Chondrocyte (in vitro differentiated cells): Measurements from ENCODE around the gene LRMDA. TPM values are rescaled to one million over a fixed set of nuclear protein-coding genes. Genes with fewer than 3 reads are reported as not detected.

Experiments used
- DNase-seq: peaks from one replicate; pipeline ENCODE4 v3.0.0; 2021; ENCODE audit warnings: mixed read lengths, low spot score
- H3K27ac Mint-ChIP-seq: one replicate; pipeline ENCODE4 v1.8.0; 2021; ENCODE audit warnings: mild to moderate bottlenecking, moderate library complexity, mixed read lengths; ENCODE audit not compliant: unreplicated experiment
- H3K27me3 Mint-ChIP-seq: 2 replicates; pipeline ENCODE4 v1.8.0; 2021; ENCODE audit warnings: low read depth, mixed read lengths
- H3K36me3 Mint-ChIP-seq: 2 replicates; pipeline ENCODE4 v1.8.0; 2021; ENCODE audit warnings: low read depth, mixed read lengths
- H3K4me1 Mint-ChIP-seq: 2 replicates; pipeline ENCODE4 v1.8.0; 2021; ENCODE audit warnings: low read depth, mild to moderate bottlenecking, mixed read lengths
- H3K4me3 Mint-ChIP-seq: one replicate; pipeline ENCODE4 v1.8.0; 2021; ENCODE audit warnings: mild to moderate bottlenecking, moderate library complexity, mixed read lengths; ENCODE audit not compliant: unreplicated experiment
- H3K9me3 Mint-ChIP-seq: 2 replicates; pipeline ENCODE4 v1.8.0; 2021; ENCODE audit warnings: low read depth, mixed read lengths
- CTCF ChIP-seq: fragments of 200-600 bp; sonication (generic); IDR thresholded peaks from 2 replicates; pipeline ENCODE4 v1.5.0; 2021; ENCODE audit warnings: antibody characterized with exemption, mild to moderate bottlenecking, moderate library complexity
- total RNA-seq: library from RNA; stranded (reverse); gene quantifications from 3 replicates; pipeline ENCODE4 v1.2.1, GENCODE V29; 2021

Gene LRMDA
- total RNA-seq, 1 donor from 2014 or later = 2.8 TPM

DNA sequence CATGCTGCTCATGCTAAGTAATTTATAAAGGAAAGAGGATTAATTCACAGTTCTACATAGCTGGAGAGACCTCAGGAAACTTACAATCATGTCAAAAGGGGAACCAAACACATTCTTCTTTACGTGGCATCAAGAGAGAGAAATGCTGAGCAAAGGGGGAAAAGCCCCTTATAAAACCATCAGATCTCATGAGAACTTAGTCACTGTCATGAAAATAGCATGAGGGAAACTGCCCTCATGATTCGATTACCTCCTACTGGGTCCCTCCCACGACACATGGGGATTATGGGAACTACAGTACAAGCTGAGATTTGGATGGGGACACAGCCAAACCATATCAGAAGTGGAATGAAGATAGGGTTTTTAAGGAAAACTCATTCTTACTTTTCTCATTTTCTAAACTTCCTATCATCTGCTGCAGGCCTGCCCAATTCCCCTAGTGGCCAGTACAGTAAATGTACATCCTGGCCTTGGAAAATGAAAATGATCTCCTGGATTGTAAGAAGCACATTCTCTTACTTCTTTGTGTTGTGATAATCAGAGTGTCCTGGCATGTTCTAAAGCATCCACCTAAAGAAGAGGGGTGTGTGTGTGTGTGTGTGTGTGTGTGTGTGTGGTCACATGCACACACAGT is 421.5 kb downstream of the LRMDA start:
- Mint-ChIP-seq H3K27me3 (peaks cover 4% of the 10 kb centered on the region), H3K9me3 (peaks cover 2% of the 10 kb centered on the region), H3K4me1 (no peaks in the 10 kb centered on the region), H3K4me3 (no peak overlapping the region), H3K27ac (no peak overlapping the region), H3K36me3 (no peaks in the 10 kb centered on the region)
- DNase-seq = no peak
- TF ChIP-seq CTCF = peak; percentile 63

- Mint-ChIP-seq H3K36me3 (no peaks in the 10 kb centered on the region), H3K4me1 (no peaks in the 10 kb centered on the region), H3K27me3 (peaks cover 2% of the 10 kb centered on the region), H3K27ac (no peak overlapping the region), H3K4me3 (no peak overlapping the region), H3K9me3 (peaks cover 2% of the 10 kb centered on the region)
- no peak for TF ChIP-seq CTCF
- DNase-seq = no peak
Observed at GRCh38 chr10:75857269-75857846, 425.9 kb downstream of the LRMDA start.

GRCh38 chr10:75857896-75858295 is 426.5 kb downstream of the LRMDA start:
- H3K27me3 Mint-ChIP-seq = peaks cover 2% of the 10 kb centered on the region
- TF ChIP-seq CTCF = no peak
- no peaks in the 10 kb centered on the region for H3K36me3 Mint-ChIP-seq
- H3K4me3 Mint-ChIP-seq = no peak overlapping the region
- H3K27ac Mint-ChIP-seq = no peak overlapping the region
- peaks cover 2% of the 10 kb centered on the region for H3K9me3 Mint-ChIP-seq
- DNase-seq = no peak
- H3K4me1 Mint-ChIP-seq = no peaks in the 10 kb centered on the region

DNA sequence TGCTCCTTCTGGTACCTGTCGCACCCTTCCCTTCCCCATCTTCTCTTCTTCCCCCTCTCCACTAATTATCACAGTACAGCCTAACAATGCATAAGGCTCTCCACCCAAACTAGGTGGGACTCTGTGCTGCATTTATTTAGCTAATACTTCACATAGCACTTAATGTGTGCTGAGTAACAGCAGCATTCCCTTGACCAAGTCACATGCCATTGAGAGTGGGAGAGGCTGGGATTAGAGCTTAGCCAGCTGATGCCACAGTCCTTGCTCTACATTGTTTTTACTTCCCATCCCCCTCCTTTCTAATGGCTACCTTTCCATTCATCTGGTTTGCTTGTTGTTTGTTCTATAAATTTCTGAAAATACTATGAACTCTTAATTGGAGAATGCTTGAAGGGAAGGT is 426.9 kb downstream of the LRMDA start:
- no peak overlapping the region for H3K27ac Mint-ChIP-seq
- H3K9me3 Mint-ChIP-seq = peaks cover 2% of the 10 kb centered on the region
- no peak for DNase-seq
- H3K27me3 Mint-ChIP-seq = peaks cover 2% of the 10 kb centered on the region
- H3K4me3 Mint-ChIP-seq = no peak overlapping the region
- no peak for TF ChIP-seq CTCF
- no peaks in the 10 kb centered on the region for H3K4me1 Mint-ChIP-seq
- no peaks in the 10 kb centered on the region for H3K36me3 Mint-ChIP-seq

- no peak overlapping the region for H3K4me3 Mint-ChIP-seq
- H3K27me3 Mint-ChIP-seq = peaks cover 2% of the 10 kb centered on the region
- H3K4me1 Mint-ChIP-seq = no peaks in the 10 kb centered on the region
- TF ChIP-seq CTCF = no peak
- peaks cover 2% of the 10 kb centered on the region for H3K9me3 Mint-ChIP-seq
- DNase-seq = no peak
- no peak overlapping the region for H3K27ac Mint-ChIP-seq
- no peaks in the 10 kb centered on the region for H3K36me3 Mint-ChIP-seq
Observed at GRCh38 chr10:75859141-75859540, 427.7 kb downstream of the LRMDA start.
